ENCODE data around the gene NPIPA1. TPM values are rescaled to one million over a fixed set of nuclear protein-coding genes. Genes with fewer than 3 reads are reported as not detected.
"Not testable (repeated sequence)": the region's sequence is repeated elsewhere in the genome, so short reads cannot be mapped to it uniquely, and the experiment has no call there.

The NPIPA1 gene
- total RNA-seq, 1 donor from 2014 or later, result 199 TPM

DNA sequence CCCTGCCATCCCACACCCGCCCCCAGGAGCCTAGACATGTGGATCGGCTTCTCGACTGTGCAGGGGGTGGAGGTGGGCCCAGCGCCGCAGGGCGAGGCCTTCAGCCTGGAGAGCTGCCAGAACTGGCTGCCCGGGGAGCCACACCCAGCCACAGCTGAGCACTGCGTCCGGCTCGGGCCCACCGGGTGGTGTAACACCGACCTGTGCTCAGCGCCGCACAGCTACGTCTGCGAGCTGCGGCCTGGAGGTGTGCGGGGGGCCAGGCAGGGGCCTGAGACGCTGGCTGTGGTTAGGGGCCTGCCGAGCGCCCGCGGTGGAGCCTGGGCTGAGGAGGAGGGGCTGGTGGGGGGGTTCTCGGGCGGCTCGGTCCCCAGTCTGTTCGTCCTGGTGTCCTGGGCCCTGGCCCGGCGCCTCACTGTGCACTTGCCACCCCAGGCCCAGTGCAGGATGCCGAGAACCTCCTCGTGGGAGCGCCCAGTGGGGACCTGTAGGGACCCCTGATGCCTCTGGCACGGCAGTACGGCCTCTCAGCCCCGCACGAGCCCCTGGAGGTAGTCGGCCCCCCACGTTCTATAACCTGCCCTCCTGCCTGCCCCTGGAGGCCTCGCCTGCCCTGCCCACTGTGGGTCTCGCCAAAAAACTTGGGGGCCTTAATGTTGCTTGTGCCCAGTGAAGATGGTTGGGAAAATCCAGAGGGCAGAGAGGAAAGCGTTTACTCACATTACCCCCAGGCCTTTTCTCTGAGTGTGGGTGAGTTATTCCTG, 17.2 kb upstream of the NPIPA1 start:
- H3K4me1 Mint-ChIP-seq (ENCODE audit: unreplicated experiment); H3K9me3 Mint-ChIP-seq; H3K27ac Mint-ChIP-seq; H3K27me3 Mint-ChIP-seq; H3K4me3 Mint-ChIP-seq; H3K36me3 Mint-ChIP-seq: not testable (repeated sequence)
- peak; percentile 68 for DNase-seq (ENCODE audit: extremely low spot score, unreplicated experiment)

DNA sequence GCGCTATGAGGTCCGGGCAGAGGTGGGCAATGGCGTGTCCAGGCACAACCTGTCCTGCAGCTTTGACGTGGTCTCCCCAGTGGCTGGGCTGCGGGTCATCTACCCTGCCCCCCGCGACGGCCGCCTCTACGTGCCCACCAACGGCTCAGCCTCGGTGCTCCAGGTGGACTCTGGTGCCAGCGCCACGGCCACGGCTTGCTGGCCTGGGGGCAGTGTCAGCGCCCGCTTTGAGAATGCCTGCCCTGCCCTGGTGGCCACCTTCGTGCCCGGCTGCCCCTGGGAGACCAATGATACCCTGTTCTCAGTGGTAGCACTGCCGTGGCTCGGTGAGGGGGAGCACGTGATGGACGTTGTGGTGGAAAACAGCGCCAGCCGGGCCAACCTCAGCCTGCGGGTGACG, 15.0 kb upstream of the NPIPA1 start:
- H3K27me3 Mint-ChIP-seq; H3K36me3 Mint-ChIP-seq; H3K27ac Mint-ChIP-seq; H3K9me3 Mint-ChIP-seq; H3K4me1 Mint-ChIP-seq (ENCODE audit: unreplicated experiment); H3K4me3 Mint-ChIP-seq: not testable (repeated sequence)
- DNase-seq (ENCODE audit: extremely low spot score, unreplicated experiment), result peak; percentile 67

DNA sequence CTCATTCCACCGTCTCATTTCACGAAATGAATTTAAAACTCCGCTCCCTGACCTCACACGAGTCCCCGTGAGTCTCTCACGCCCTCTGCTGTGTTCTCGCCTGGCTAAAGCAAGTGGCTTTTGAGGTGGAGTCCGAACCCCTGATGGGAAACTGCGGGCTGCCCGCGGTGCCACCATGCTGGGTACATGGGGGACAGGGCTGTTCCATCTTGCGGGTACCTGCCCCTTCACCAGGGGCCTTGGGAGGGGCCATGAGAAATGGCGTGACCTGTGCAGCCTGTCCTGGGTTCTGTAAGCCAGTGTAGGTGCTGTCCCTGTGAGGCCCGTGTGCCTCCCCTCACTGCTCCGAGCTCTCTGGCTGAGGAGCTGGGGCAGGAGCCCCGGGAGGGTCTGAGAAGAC, 14.3 kb upstream of the NPIPA1 start:
- not testable (repeated sequence) for H3K9me3 Mint-ChIP-seq; H3K27ac Mint-ChIP-seq; H3K27me3 Mint-ChIP-seq; H3K36me3 Mint-ChIP-seq; H3K4me3 Mint-ChIP-seq; H3K4me1 Mint-ChIP-seq (ENCODE audit: unreplicated experiment)
- peak; percentile 68 for DNase-seq (ENCODE audit: extremely low spot score, unreplicated experiment)

DNA sequence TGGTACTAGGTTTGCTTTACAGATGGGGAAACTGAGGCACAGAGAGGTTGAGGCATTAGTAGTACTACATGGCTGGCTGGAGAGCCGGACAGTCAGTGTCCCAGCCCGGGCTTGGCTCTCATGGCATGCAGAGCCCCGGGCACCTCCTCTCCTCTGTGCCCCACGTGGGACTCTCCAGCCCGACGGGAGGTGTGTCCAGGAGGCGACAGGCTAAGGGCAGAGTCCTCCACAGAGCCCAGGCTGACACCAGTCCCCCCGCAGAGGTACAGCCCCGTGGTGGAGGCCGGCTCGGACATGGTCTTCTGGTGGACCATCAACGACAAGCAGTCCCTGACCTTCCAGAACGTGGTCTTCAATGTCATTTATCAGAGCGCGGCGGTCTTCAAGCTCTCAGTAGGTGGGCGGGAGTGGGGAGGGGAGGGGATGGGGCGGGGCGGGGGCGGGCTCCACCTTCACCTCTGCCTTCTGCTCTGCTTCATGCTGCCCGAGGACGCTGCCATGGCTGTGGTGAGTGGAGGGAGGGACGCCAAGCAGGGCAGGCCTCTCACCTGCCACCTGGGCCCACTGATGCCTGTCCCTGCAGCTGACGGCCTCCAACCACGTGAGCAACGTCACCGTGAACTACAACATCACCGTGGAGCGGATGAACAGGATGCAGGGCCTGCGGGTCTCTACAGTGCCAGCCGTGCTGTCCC, 13.7 kb upstream of the NPIPA1 start:
- H3K4me1 Mint-ChIP-seq (ENCODE audit: unreplicated experiment); H3K4me3 Mint-ChIP-seq; H3K9me3 Mint-ChIP-seq: not testable (repeated sequence)

DNA sequence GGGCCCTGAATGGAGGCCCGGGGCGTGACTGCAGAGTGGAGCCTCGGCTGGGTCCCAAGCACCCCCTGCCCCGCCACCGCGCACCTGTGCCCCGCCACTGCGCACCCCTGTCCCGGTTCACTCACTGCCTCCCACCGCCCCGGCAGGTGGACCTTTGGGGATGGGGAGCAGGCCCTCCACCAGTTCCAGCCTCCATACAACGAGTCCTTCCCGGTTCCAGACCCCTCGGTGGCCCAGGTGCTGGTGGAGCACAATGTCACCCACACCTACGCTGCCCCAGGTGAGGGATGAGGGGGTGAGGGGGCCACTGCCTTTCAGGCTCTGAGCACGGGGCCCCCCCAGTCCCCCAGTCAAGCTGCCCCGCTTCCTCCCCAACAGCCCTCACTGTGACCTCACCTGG, 12.9 kb upstream of the NPIPA1 start:
- not testable (repeated sequence) for H3K9me3 Mint-ChIP-seq; H3K4me1 Mint-ChIP-seq (ENCODE audit: unreplicated experiment); H3K27me3 Mint-ChIP-seq; H3K36me3 Mint-ChIP-seq; H3K27ac Mint-ChIP-seq; H3K4me3 Mint-ChIP-seq
- DNase-seq (ENCODE audit: extremely low spot score, unreplicated experiment), result peak; percentile 34

More for the DNA sequence above, 13.7 kb upstream of the NPIPA1 start:
- not testable (repeated sequence) for H3K36me3 Mint-ChIP-seq, H3K27ac Mint-ChIP-seq, H3K27me3 Mint-ChIP-seq
- DNase-seq (ENCODE audit: extremely low spot score, unreplicated experiment), result peak; percentile 65

GRCh38 chr16:14924982-14925381, 12.3 kb upstream of the NPIPA1 start:
- peak; percentile 42 for DNase-seq (ENCODE audit: extremely low spot score, unreplicated experiment)
- H3K27ac Mint-ChIP-seq; H3K9me3 Mint-ChIP-seq; H3K4me1 Mint-ChIP-seq (ENCODE audit: unreplicated experiment); H3K27me3 Mint-ChIP-seq; H3K36me3 Mint-ChIP-seq; H3K4me3 Mint-ChIP-seq: not testable (repeated sequence)

DNA sequence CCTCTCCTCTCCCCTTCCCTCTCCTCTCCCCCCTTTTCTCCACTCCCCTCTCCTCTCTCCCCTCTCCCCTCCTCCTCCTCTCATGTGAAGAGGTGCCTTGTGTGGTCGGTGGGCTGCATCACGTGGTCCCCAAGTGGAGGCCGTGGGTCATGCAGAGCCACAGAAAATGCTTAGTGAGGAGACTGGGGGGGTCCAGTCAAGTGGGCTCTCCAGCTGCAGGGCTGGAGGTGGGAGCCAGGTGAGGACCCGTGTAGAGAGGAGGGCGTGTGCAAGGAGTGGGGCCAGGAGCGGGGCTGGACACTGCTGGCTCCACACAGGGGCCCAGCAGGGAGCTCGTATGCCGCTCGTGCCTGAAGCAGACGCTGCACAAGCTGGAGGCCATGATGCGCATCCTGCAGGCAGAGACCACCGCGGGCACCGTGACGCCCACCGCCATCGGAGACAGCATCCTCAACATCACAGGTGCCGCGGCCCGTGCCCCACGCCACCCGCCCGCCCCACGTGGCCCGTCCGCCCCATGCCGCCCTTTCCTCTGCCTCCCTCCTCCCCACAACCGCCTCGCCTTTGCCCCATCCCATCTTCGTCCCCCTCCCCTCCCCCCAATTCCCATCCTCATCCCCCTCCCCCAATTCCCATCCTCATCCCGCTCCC, 9.1 kb upstream of the NPIPA1 start:
- H3K4me3 Mint-ChIP-seq; H3K27me3 Mint-ChIP-seq; H3K27ac Mint-ChIP-seq; H3K36me3 Mint-ChIP-seq; H3K9me3 Mint-ChIP-seq; H3K4me1 Mint-ChIP-seq (ENCODE audit: unreplicated experiment): not testable (repeated sequence)
- DNase-seq (ENCODE audit: extremely low spot score, unreplicated experiment), result peak; percentile 74

DNA sequence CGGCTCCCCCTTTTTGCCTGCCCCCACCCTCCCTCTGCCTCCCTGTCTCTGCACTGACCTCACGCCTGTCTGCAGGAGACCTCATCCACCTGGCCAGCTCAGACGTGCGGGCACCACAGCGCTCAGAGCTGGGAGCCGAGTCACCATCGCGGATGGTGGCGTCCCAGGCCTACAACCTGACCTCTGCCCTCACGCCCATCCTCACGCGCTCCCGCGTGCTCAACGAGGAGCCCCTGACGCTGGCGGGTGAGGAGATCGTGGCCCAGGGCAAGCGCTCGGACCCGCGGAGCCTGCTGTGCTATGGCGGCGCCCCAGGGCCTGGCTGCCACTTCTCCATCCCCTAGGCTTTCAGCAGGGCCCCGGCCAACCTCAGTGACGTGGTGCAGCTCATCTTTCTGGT, 8.1 kb upstream of the NPIPA1 start:
- H3K27me3 Mint-ChIP-seq; H3K4me3 Mint-ChIP-seq; H3K9me3 Mint-ChIP-seq; H3K4me1 Mint-ChIP-seq (ENCODE audit: unreplicated experiment); H3K27ac Mint-ChIP-seq; H3K36me3 Mint-ChIP-seq: not testable (repeated sequence)
- peak; percentile 58 for DNase-seq (ENCODE audit: extremely low spot score, unreplicated experiment)

DNA sequence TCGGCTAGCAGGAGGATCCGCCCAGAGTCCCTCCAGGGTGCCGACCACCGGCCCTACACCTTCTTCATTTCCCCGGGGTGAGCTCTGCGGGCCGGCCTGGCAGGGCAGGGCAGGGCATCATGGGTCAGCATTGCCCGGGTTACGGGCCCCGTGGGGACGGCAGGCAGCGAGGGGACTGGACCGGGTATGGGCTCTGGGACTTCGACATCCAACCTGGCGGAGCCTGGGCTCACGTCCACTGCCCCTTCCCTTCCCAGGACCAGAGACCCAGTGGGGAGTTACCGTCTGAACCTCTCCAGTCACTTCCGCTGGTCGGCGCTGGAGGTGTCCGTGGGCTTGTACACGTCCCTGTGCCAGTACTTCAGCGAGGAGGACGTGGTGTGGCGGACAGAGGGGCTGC, 7.0 kb upstream of the NPIPA1 start:
- not testable (repeated sequence) for H3K9me3 Mint-ChIP-seq

DNA sequence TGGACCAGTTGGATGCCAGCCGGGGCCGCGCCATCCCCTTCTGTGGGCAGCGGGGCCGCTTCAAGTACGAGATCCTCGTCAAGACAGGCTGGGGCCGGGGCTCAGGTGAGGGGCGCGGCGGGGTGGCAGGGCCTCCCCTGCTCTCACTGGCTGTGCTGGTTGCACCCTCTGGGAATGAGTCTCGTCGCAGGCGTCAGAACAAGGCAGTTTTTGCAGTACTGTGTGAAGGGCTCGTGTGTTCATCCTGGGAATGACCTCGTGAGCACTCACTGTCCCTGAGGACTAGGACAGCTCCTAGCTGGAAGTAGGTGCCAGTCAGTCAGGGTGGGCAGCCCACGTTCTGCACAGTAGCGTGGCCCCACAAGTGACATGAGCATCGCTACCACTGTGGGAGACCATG, 6.3 kb upstream of the NPIPA1 start:
- H3K36me3 Mint-ChIP-seq; H3K27ac Mint-ChIP-seq; H3K4me3 Mint-ChIP-seq; H3K9me3 Mint-ChIP-seq; H3K27me3 Mint-ChIP-seq; H3K4me1 Mint-ChIP-seq (ENCODE audit: unreplicated experiment): not testable (repeated sequence)
- DNase-seq (ENCODE audit: extremely low spot score, unreplicated experiment), result peak; percentile 45

More for the DNA sequence above, 7.0 kb upstream of the NPIPA1 start:
- not testable (repeated sequence) for H3K36me3 Mint-ChIP-seq; H3K4me1 Mint-ChIP-seq (ENCODE audit: unreplicated experiment); H3K27me3 Mint-ChIP-seq; H3K4me3 Mint-ChIP-seq; H3K27ac Mint-ChIP-seq
- peak; percentile 54 for DNase-seq (ENCODE audit: extremely low spot score, unreplicated experiment)

DNA sequence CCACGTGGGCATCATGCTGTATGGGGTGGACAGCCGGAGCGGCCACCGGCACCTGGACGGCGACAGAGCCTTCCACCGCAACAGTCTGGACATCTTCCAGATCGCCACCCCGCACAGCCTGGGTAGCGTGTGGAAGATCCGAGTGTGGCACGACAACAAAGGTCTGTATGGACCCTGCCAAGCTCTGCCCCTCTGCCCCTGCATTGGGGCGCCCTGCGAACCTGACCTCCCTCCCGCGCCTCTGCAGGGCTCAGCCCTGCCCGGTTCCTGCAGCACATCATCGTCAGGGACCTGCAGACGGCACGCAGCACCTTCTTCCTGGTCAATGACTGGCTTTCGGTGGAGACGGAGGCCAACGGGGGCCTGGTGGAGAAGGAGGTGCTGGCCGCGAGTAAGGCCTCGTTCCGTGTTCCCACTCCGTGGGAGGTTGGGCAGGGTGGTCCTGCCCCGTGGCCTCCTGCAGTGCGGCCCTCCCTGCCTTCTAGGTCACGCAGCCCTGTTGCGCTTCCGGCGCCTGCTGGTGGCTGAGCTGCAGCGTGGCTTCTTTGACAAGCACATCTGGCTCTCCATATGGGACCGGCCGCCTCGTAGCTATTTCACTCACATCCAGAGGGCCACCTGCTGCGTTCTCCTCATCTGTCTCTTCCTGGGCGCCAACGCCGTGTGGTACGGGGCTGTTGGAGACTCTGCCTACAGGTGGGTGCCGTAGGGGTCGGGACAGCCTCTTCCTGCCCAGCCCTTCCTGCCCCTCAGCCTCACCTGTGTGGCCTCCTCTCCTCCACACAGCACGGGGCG, 4.5 kb upstream of the NPIPA1 start:
- H3K36me3 Mint-ChIP-seq; H3K4me1 Mint-ChIP-seq (ENCODE audit: unreplicated experiment); H3K4me3 Mint-ChIP-seq; H3K27ac Mint-ChIP-seq; H3K27me3 Mint-ChIP-seq; H3K9me3 Mint-ChIP-seq: not testable (repeated sequence)
- peak; percentile 60 for DNase-seq (ENCODE audit: extremely low spot score, unreplicated experiment)

DNA sequence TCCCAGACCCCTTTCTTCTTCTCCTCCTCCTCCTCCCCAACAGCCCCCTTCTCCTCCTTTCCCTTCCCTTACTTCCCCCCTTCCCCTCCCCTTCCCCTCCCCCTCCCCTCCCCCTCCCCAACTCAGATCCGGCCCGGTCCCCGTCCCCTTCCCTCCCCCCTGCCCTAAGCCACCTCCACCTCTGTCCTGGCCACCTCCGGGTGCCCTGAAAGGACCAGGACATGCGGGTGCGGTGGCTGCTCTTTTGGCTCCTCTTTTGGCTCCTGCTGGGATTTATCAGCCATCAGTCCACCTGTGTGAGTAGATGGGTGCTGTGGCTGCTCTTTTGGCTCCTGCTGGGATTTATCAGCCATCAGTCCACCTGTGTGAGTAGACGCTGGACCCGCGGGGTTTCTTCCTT, 751 bp downstream of the NPIPA1 start:
- not testable (repeated sequence) for H3K4me3 Mint-ChIP-seq; H3K27ac Mint-ChIP-seq; H3K4me1 Mint-ChIP-seq (ENCODE audit: unreplicated experiment); H3K9me3 Mint-ChIP-seq; H3K36me3 Mint-ChIP-seq; H3K27me3 Mint-ChIP-seq
- peak; percentile 48 for DNase-seq (ENCODE audit: extremely low spot score, unreplicated experiment)

- H3K4me1 Mint-ChIP-seq (ENCODE audit: unreplicated experiment); H3K9me3 Mint-ChIP-seq; H3K27me3 Mint-ChIP-seq; H3K4me3 Mint-ChIP-seq; H3K36me3 Mint-ChIP-seq; DNase-seq (ENCODE audit: extremely low spot score, unreplicated experiment); H3K27ac Mint-ChIP-seq: not testable (repeated sequence)
Measured at GRCh38 chr16:14942686-14943085, 5.4 kb downstream of the NPIPA1 start.
